ENCODE measurements around the gene WASF3.

- no peak for TF ChIP-seq CTCF (conservative IDR thresholded peaks at IDR 0.05)
- TF ChIP-seq EZH2 (IDR thresholded peaks at IDR 0.05; ENCODE audit: low read depth) = no peak
These were observed 103.3 kb downstream of the WASF3 start for GRCh38 chr13:26660766-26661165.
